Esophagus mucosa (tissue), 1 donor: Measurements from ENCODE around the gene PGAM2. TPM values are rescaled to one million over a fixed set of nuclear protein-coding genes. Genes with fewer than 3 reads are reported as not detected.
A peak's percentile ranks its signal among the peaks of the same experiment; 100 is the strongest.

Source experiments
- ATAC-seq: fragments of 200-7000 bp; cut with Tn5 transposase; one replicate; pipeline ENCODE4 v1.9.1; 2020
- total RNA-seq: library from RNA; stranded (reverse); gene quantifications from one replicate; pipeline ENCODE4 v1.2.4, GENCODE V29; 2023
- donor health status: DM: yes; HTN: yes; CAD: no.

PGAM2 gene
- total RNA-seq, 1 donor from 2014 or later, result 2.6 TPM

- peak; percentile 20 for ATAC-seq
These were observed 456 bp downstream of the PGAM2 start for GRCh38 chr7:44064791-44065430.

GRCh38 chr7:44063894-44064651 is 1.3 kb downstream of the PGAM2 start:
- peak; percentile 11 for ATAC-seq

- no peak for ATAC-seq
These were observed 1.8 kb downstream of the PGAM2 start for GRCh38 chr7:44063547-44063893.

- no peak for ATAC-seq
These were observed 2.5 kb downstream of the PGAM2 start for GRCh38 chr7:44062903-44063295.

- no peak for ATAC-seq
These were observed 3.0 kb downstream of the PGAM2 start for GRCh38 chr7:44062180-44062902.

GRCh38 chr7:44061645-44062179 is 3.7 kb downstream of the PGAM2 start:
- no peak for ATAC-seq

GRCh38 chr7:44060948-44061644 is 4.3 kb downstream of the PGAM2 start:
- ATAC-seq, result no peak

- no peak for ATAC-seq
These were observed 5.0 kb downstream of the PGAM2 start for GRCh38 chr7:44060091-44060947.

GRCh38 chr7:44059219-44060090 is 5.9 kb downstream of the PGAM2 start:
- ATAC-seq, result peak; percentile 3

- no peak for ATAC-seq
These were observed 6.6 kb downstream of the PGAM2 start for GRCh38 chr7:44058759-44059218.

- ATAC-seq, result peak; percentile 90
These were observed 7.3 kb downstream of the PGAM2 start for GRCh38 chr7:44057849-44058758.

- ATAC-seq, result no peak
These were observed 8.1 kb downstream of the PGAM2 start for GRCh38 chr7:44057181-44057848.

- no peak for ATAC-seq
These were observed 8.7 kb downstream of the PGAM2 start for GRCh38 chr7:44056681-44057080.

GRCh38 chr7:44052771-44053365 is 12.5 kb downstream of the PGAM2 start:
- no peak for ATAC-seq

GRCh38 chr7:44051611-44052220 is 13.7 kb downstream of the PGAM2 start:
- ATAC-seq, result peak; percentile 50

GRCh38 chr7:44050915-44051560 is 14.3 kb downstream of the PGAM2 start:
- ATAC-seq, result no peak

- ATAC-seq, result no peak
These were observed 15.0 kb downstream of the PGAM2 start for GRCh38 chr7:44050121-44050914.
